ENCODE data around the gene BSPRY. TPM values are rescaled to one million over a fixed set of nuclear protein-coding genes. Genes with fewer than 3 reads are reported as not detected.
A peak's percentile ranks its signal among the peaks of the same experiment; 100 is the strongest.

Gene BSPRY
- total RNA-seq, 1 experiment from 2014 or later: 6.4 TPM

- TF ChIP-seq, protein P1, sequence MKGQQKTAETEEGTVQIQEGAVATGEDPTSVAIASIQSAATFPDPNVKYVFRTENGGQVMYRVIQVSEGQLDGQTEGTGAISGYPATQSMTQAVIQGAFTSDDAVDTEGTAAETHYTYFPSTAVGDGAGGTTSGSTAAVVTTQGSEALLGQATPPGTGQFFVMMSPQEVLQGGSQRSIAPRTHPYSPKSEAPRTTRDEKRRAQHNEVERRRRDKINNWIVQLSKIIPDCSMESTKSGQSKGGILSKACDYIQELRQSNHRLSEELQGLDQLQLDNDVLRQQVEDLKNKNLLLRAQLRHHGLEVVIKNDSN (CRISPR knock-in tag; IDR thresholded peaks at IDR 0.05): no peak
- TF ChIP-seq ZNF121 (CRISPR knock-in tag; IDR thresholded peaks at IDR 0.05) (no peak), IRF1 (CRISPR knock-in tag; IDR thresholded peaks at IDR 0.05) (no peak), KAT7 (CRISPR knock-in tag; IDR thresholded peaks at IDR 0.05; ENCODE audit: borderline replicate concordance) (no peak), USF2 (CRISPR knock-in tag; IDR thresholded peaks at IDR 0.05) (peak; percentile 36; the same call in 1 of the 2 replicates), ZBTB21 (CRISPR knock-in tag; IDR thresholded peaks at IDR 0.05; ENCODE audit: borderline replicate concordance) (peak; percentile 53; the same call in 1 of the 2 replicates), CREB1 (CRISPR knock-in tag; IDR thresholded peaks at IDR 0.05) (no peak), SP1 (CRISPR knock-in tag; conservative IDR thresholded peaks at IDR 0.05) (peak; percentile 99)
- TF ChIP-seq, protein P2, sequence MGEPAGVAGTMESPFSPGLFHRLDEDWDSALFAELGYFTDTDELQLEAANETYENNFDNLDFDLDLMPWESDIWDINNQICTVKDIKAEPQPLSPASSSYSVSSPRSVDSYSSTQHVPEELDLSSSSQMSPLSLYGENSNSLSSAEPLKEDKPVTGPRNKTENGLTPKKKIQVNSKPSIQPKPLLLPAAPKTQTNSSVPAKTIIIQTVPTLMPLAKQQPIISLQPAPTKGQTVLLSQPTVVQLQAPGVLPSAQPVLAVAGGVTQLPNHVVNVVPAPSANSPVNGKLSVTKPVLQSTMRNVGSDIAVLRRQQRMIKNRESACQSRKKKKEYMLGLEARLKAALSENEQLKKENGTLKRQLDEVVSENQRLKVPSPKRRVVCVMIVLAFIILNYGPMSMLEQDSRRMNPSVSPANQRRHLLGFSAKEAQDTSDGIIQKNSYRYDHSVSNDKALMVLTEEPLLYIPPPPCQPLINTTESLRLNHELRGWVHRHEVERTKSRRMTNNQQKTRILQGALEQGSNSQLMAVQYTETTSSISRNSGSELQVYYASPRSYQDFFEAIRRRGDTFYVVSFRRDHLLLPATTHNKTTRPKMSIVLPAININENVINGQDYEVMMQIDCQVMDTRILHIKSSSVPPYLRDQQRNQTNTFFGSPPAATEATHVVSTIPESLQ (CRISPR knock-in tag; IDR thresholded peaks at IDR 0.05): no peak
Observed at GRCh38 chr9:113401027-113401792, 51.9 kb downstream of the BSPRY start, which contains the start of gene ALAD (continued).

DNA sequence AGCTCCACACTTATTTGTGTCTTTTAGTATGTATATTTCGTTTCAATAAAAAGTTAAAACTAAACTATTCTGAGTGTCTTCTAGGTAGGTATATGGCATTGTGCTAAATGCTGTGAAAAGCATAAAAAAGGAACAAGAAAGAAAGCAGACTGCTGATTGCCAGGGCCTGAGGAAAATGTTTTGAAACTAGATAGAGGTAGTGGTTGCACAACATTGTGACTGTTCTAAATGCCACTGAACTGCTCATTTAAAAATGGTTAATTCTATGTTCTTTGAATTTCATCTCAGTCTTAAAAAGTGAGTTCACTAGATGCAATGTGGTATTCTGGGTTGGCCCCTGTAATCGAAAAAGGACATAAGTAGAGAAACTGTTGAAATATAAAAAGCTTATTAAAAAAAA is 54.3 kb downstream of the BSPRY start:
- peaks cover 18% of the 10 kb centered on the region for H3K36me3 Mint-ChIP-seq

More for the DNA sequence above, 54.3 kb downstream of the BSPRY start:
- Mint-ChIP-seq H3K27me3 (ENCODE audit: low read depth) (no peaks in the 10 kb centered on the region), H3K9me3 (no peaks in the 10 kb centered on the region), H3K4me3 (no peak overlapping the region), H3K4me1 (peaks cover 14% of the 10 kb centered on the region), H3K27ac (no peak overlapping the region)
- CTCF ChIA-PET: interaction anchor here (0.7 to 1.0 kb wide), 3 partner anchors 42 to 195 kb away, joined by 3 to 5 read pairs (median 4); no protein-coding TSS in a partner anchor
- no peak for TF ChIP-seq CTCF (IDR thresholded peaks at IDR 0.05)
- TF ChIP-seq FOXP4 (CRISPR knock-in tag; IDR thresholded peaks at IDR 0.05): no peak
- no peak for TF ChIP-seq PRRX2 (CRISPR knock-in tag; IDR thresholded peaks at IDR 0.05)
- TF ChIP-seq ARID4B (CRISPR knock-in tag; IDR thresholded peaks at IDR 0.05; ENCODE audit: borderline replicate concordance): no peak
- DNase-seq (ENCODE audit: low spot score) (no peak), ATAC-seq (no peak)
- POLR2A ChIA-PET: no interaction called here

Measured in WTC11 (cell line).